Skin epidermis (tissue), 12 donors: Measurements from ENCODE around the gene ZNF648.
"Not testable (repeated sequence)": the region's sequence is repeated elsewhere in the genome, so short reads cannot be mapped to it uniquely, and the experiment has no call there.

Experiments
- H3K27ac ChIP-seq, 21 experiments: fragments of 200-600 bp; sonication (generic) in 11 of 21; one replicate each; pipeline ENCODE4 v1.5.0; 2020; ENCODE audit warnings: mild to moderate bottlenecking in 3 of 21, inconsistent platforms in 2 of 21, moderate library complexity in 2 of 21
- H3K4me3 ChIP-seq, 7 experiments: fragments of 200-600 bp; sonication (generic) in 2 of 7; one replicate each; pipeline ENCODE4 v1.5.0; 2020; ENCODE audit warnings: inconsistent platforms in 2 of 7, mild to moderate bottlenecking in 2 of 7, moderate library complexity in 1 of 7

The ZNF648 gene

GRCh38 chr1:182080955-182081582 lies 19.6 kb upstream of the ZNF648 start:
- Histone ChIP-seq H3K27ac (no peak overlapping the region), H3K4me3 (no peak overlapping the region)

- H3K27ac ChIP-seq: no peak overlapping the region
- no peak overlapping the region for H3K4me3 ChIP-seq
These were observed 18.5 kb upstream of the ZNF648 start for GRCh38 chr1:182080040-182080439.

GRCh38 chr1:182071924-182072323 lies 10.4 kb upstream of the ZNF648 start:
- no peak overlapping the region for H3K27ac ChIP-seq
- no peak overlapping the region for H3K4me3 ChIP-seq

GRCh38 chr1:182069028-182069466 lies 7.5 kb upstream of the ZNF648 start:
- no peak overlapping the region for H3K4me3 ChIP-seq

GRCh38 chr1:182066934-182067333 lies 5.4 kb upstream of the ZNF648 start:
- Histone ChIP-seq H3K4me3 (no peak overlapping the region), H3K27ac (no peak overlapping the region)

More at GRCh38 chr1:182069028-182069466, 7.5 kb upstream of the ZNF648 start:
- no peak overlapping the region for H3K27ac ChIP-seq

- Histone ChIP-seq H3K27ac (no peak overlapping the region), H3K4me3 (no peak overlapping the region)
These were observed 3.8 kb upstream of the ZNF648 start for GRCh38 chr1:182065126-182065845.

GRCh38 chr1:182064611-182065010 lies 3.1 kb upstream of the ZNF648 start:
- Histone ChIP-seq H3K27ac (no peak overlapping the region), H3K4me3 (no peak overlapping the region)

- Histone ChIP-seq H3K27ac (no peak overlapping the region), H3K4me3 (no peak overlapping the region)
These were observed 711 bp upstream of the ZNF648 start for GRCh38 chr1:182062223-182062622.

GRCh38 chr1:182060877-182061276 lies 635 bp downstream of the ZNF648 start:
- Histone ChIP-seq H3K27ac (no peak overlapping the region), H3K4me3 (no peak overlapping the region)

- Histone ChIP-seq H3K4me3 (no peak overlapping the region), H3K27ac (no peak overlapping the region)
These were observed 1.6 kb downstream of the ZNF648 start for GRCh38 chr1:182059936-182060335.

GRCh38 chr1:182056601-182057366 lies 4.7 kb downstream of the ZNF648 start:
- H3K27ac ChIP-seq: no peak overlapping the region
- H3K4me3 ChIP-seq: no peak overlapping the region

GRCh38 chr1:182054698-182055326 lies 6.7 kb downstream of the ZNF648 start:
- H3K27ac ChIP-seq: no peak overlapping the region
- H3K4me3 ChIP-seq: no peak overlapping the region

GRCh38 chr1:182052355-182052754 lies 9.2 kb downstream of the ZNF648 start:
- Histone ChIP-seq H3K4me3 (no peak overlapping the region), H3K27ac (no peak overlapping the region)

- H3K27ac ChIP-seq: no peak overlapping the region
- no peak overlapping the region for H3K4me3 ChIP-seq
These were observed 9.6 kb downstream of the ZNF648 start for GRCh38 chr1:182051938-182052337.

GRCh38 chr1:182050481-182051448 lies 10.7 kb downstream of the ZNF648 start:
- no peak overlapping the region for H3K4me3 ChIP-seq

GRCh38 chr1:182048562-182048961 lies 12.9 kb downstream of the ZNF648 start:
- no peak overlapping the region for H3K27ac ChIP-seq
- no peak overlapping the region for H3K4me3 ChIP-seq

More at GRCh38 chr1:182050481-182051448, 10.7 kb downstream of the ZNF648 start:
- H3K27ac ChIP-seq: no peak overlapping the region

GRCh38 chr1:182046763-182047162 lies 14.7 kb downstream of the ZNF648 start:
- H3K27ac ChIP-seq: no peak overlapping the region
- H3K4me3 ChIP-seq: no peak overlapping the region

- not testable (repeated sequence) for H3K27ac ChIP-seq, H3K4me3 ChIP-seq
These were observed 16.0 kb downstream of the ZNF648 start for GRCh38 chr1:182045481-182045880.

- H3K27ac ChIP-seq: no peak overlapping the region
- no peak overlapping the region for H3K4me3 ChIP-seq
These were observed 19.9 kb downstream of the ZNF648 start for GRCh38 chr1:182041615-182042014.
